HEK293 (cell line): ENCODE measurements around the gene ZBTB44.

Experiments
- CTCF ChIA-PET: fragments of 350-600 bp; formaldehyde crosslinking; extraction: SDS; loops from one replicate; lab custom pipeline; 2021; ENCODE audit warnings: antibody characterized with exemption; lab: Yijun Ruan, JAX
- POLR2A ChIA-PET: fragments of 300-600 bp; formaldehyde crosslinking; extraction: SDS; loops from one replicate; lab custom pipeline; 2020; ENCODE audit warnings: antibody characterized with exemption, inconsistent platforms; lab: Yijun Ruan, JAX
- H3K27ac ChIP-seq: fragments of 200-500 bp; sonication (Bioruptor generic); 2 replicates; pipeline ENCODE4 v1.5.1; 2014; ENCODE audit warnings: low read depth, low read length, control low read depth, inconsistent platforms; ENCODE audit errors: extremely low read depth
- H3K36me3 ChIP-seq, 2 experiments: fragments of 200-500 bp in 1 of 2; sonication (Bioruptor generic) in 1 of 2; 1 replicate in 1 of 2; 2 replicates in 1 of 2; pipeline ENCODE4 v1.5.1; 2014 to 2017; ENCODE audit warnings: inconsistent platforms in 2 of 2, low read length in 2 of 2; ENCODE audit not compliant: control insufficient read depth in 2 of 2, insufficient read depth in 1 of 2
- H3K4me1 ChIP-seq: fragments of 200-500 bp; sonication (Bioruptor generic); 2 replicates; pipeline ENCODE4 v1.5.1; 2014; ENCODE audit warnings: mild to moderate bottlenecking, low read length, inconsistent platforms; ENCODE audit not compliant: control insufficient read depth, insufficient read depth
- H3K4me3 ChIP-seq: 2 replicates; pipeline ENCODE4 v1.5.1; 2011; ENCODE audit warnings: low read depth, mild to moderate bottlenecking, control low read depth, low read length, moderate library complexity
- H3K9me3 ChIP-seq: fragments of 200-500 bp; sonication (Bioruptor generic); 2 replicates; pipeline ENCODE4 v1.5.1; 2014; ENCODE audit warnings: low read depth, low read length, inconsistent platforms; ENCODE audit not compliant: control insufficient read depth, insufficient read depth
- BCL11B ChIP-seq: fragments of 450-650 bp; formaldehyde crosslinking; IDR thresholded peaks from 2 replicates; pipeline ENCODE4 v1.5.1; 2016; ENCODE audit warnings: low read depth, missing biosample characterization, missing genetic modification characterization
- INSM2 ChIP-seq: fragments of 450-650 bp; formaldehyde crosslinking; IDR thresholded peaks from 2 replicates; pipeline ENCODE4 v1.5.1; 2016; ENCODE audit warnings: missing biosample characterization, missing genetic modification characterization
- SCRT2 ChIP-seq: fragments of 450-650 bp; formaldehyde crosslinking; IDR thresholded peaks from 2 replicates; pipeline ENCODE4 v1.5.1; 2016; ENCODE audit warnings: missing biosample characterization, missing genetic modification characterization
- SETDB1 ChIP-seq: IDR thresholded peaks from one replicate; pipeline ENCODE4 v1.6.1; 2017; ENCODE audit warnings: mild to moderate bottlenecking, low read length, moderate library complexity, mixed read lengths; ENCODE audit not compliant: insufficient read length
- SP3 ChIP-seq: fragments of 450-650 bp; formaldehyde crosslinking; IDR thresholded peaks from 2 replicates; pipeline ENCODE4 v1.5.1; 2016; ENCODE audit warnings: missing biosample characterization, missing genetic modification characterization
- ZBTB17 ChIP-seq: fragments of 450-650 bp; formaldehyde crosslinking; IDR thresholded peaks from 2 replicates; pipeline ENCODE4 v1.5.1; 2016; ENCODE audit warnings: missing biosample characterization, missing genetic modification characterization
- ZBTB49 ChIP-seq: fragments of 450-650 bp; formaldehyde crosslinking; IDR thresholded peaks from 2 replicates; pipeline ENCODE4 v1.5.1; 2016; ENCODE audit warnings: missing biosample characterization, missing genetic modification characterization, low read depth
- ZBTB8A ChIP-seq: fragments of 450-650 bp; formaldehyde crosslinking; IDR thresholded peaks from 2 replicates; pipeline ENCODE4 v1.5.1; 2016; ENCODE audit warnings: missing biosample characterization, missing genetic modification characterization
- ZNF133 ChIP-seq: fragments of 450-650 bp; formaldehyde crosslinking; IDR thresholded peaks from 2 replicates; pipeline ENCODE4 v1.5.1; 2016; ENCODE audit warnings: missing biosample characterization, missing genetic modification characterization
- ZNF155 ChIP-seq: fragments of 450-650 bp; formaldehyde crosslinking; IDR thresholded peaks from 2 replicates; pipeline ENCODE4 v1.5.1; 2016; ENCODE audit warnings: missing biosample characterization, missing genetic modification characterization
- ZNF23 ChIP-seq: fragments of 450-650 bp; formaldehyde crosslinking; IDR thresholded peaks from 2 replicates; pipeline ENCODE4 v1.5.1; 2016; ENCODE audit warnings: missing biosample characterization, missing genetic modification characterization, borderline replicate concordance
- ZNF350 ChIP-seq: fragments of 450-650 bp; formaldehyde crosslinking; IDR thresholded peaks from 2 replicates; pipeline ENCODE4 v1.5.0; 2017; ENCODE audit warnings: missing biosample characterization, mild to moderate bottlenecking, missing genetic modification characterization
- ZNF514 ChIP-seq: fragments of 450-650 bp; formaldehyde crosslinking; IDR thresholded peaks from 2 replicates; pipeline ENCODE4 v1.5.1; 2016; ENCODE audit warnings: missing biosample characterization, missing genetic modification characterization
- ZNF585B ChIP-seq: fragments of 450-650 bp; formaldehyde crosslinking; IDR thresholded peaks from 2 replicates; pipeline ENCODE4 v1.5.1; 2016; ENCODE audit warnings: missing biosample characterization, missing genetic modification characterization
- ZNF596 ChIP-seq: fragments of 450-650 bp; IDR thresholded peaks from 2 replicates; pipeline ENCODE4 v1.5.0; 2018; ENCODE audit warnings: missing biosample characterization, mild to moderate bottlenecking, missing genetic modification characterization, moderate library complexity
- ZSCAN16 ChIP-seq: fragments of 450-650 bp; formaldehyde crosslinking; IDR thresholded peaks from 2 replicates; pipeline ENCODE4 v1.5.1; 2016; ENCODE audit warnings: missing biosample characterization, missing genetic modification characterization
- TF ChIP-seq, protein P1 (sequence below): fragments of 450-650 bp; formaldehyde crosslinking; IDR thresholded peaks from 2 replicates; pipeline ENCODE4 v1.5.1; 2016; ENCODE audit warnings: missing biosample characterization, missing genetic modification characterization, borderline replicate concordance
- TF ChIP-seq, protein P2 (sequence below): fragments of 450-650 bp; formaldehyde crosslinking; IDR thresholded peaks from 2 replicates; pipeline ENCODE4 v1.5.1; 2016; ENCODE audit warnings: missing biosample characterization, missing genetic modification characterization, borderline replicate concordance

The ZBTB44 gene

GRCh38 chr11:130358398-130358797, 43.7 kb upstream of the ZBTB44 start (continued):
- TF ChIP-seq ZBTB17 (tag by site-specific recombination) (no peak), ZNF596 (tag by site-specific recombination) (no peak)
- TF ChIP-seq, all 188 proteins: peak for 0

- no peak overlapping the region for H3K27ac ChIP-seq
- CTCF ChIA-PET: interaction anchor here (0.6 kb wide), 1 partner anchor 1561 kb away, joined by 3 read pairs; no protein-coding TSS in a partner anchor
- H3K9me3 ChIP-seq: no peaks in the 10 kb centered on the region
- POLR2A ChIA-PET: no interaction called here
- H3K36me3 ChIP-seq: no peaks in the 10 kb centered on the region
- no peak overlapping the region for H3K4me3 ChIP-seq
- no peak for TF ChIP-seq ZNF514 (tag by site-specific recombination)
- TF ChIP-seq, protein P1, sequence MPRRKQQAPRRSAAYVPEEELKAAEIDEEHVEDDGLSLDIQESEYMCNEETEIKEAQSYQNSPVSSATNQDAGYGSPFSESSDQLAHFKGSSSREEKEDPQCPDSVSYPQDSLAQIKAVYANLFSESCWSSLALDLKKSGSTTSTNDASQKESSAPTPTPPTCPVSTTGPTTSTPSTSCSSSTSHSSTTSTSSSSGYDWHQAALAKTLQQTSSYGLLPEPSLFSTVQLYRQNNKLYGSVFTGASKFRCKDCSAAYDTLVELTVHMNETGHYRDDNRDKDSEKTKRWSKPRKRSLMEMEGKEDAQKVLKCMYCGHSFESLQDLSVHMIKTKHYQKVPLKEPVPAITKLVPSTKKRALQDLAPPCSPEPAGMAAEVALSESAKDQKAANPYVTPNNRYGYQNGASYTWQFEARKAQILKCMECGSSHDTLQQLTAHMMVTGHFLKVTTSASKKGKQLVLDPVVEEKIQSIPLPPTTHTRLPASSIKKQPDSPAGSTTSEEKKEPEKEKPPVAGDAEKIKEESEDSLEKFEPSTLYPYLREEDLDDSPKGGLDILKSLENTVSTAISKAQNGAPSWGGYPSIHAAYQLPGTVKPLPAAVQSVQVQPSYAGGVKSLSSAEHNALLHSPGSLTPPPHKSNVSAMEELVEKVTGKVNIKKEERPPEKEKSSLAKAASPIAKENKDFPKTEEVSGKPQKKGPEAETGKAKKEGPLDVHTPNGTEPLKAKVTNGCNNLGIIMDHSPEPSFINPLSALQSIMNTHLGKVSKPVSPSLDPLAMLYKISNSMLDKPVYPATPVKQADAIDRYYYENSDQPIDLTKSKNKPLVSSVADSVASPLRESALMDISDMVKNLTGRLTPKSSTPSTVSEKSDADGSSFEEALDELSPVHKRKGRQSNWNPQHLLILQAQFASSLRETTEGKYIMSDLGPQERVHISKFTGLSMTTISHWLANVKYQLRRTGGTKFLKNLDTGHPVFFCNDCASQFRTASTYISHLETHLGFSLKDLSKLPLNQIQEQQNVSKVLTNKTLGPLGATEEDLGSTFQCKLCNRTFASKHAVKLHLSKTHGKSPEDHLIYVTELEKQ: no peak
- TF ChIP-seq SCRT2 (tag by site-specific recombination): no peak
- TF ChIP-seq ZNF133 (tag by site-specific recombination): no peak
- TF ChIP-seq ZNF350: no peak
- TF ChIP-seq, all 188 proteins: peak for 0
- no peaks in the 10 kb centered on the region for H3K4me1 ChIP-seq
These were observed 32.5 kb upstream of the ZBTB44 start for GRCh38 chr11:130347261-130347660.

GRCh38 chr11:130344841-130345240, 30.1 kb upstream of the ZBTB44 start:
- H3K27ac ChIP-seq: no peak overlapping the region
- no peaks in the 10 kb centered on the region for H3K9me3 ChIP-seq
- no peaks in the 10 kb centered on the region for H3K4me1 ChIP-seq
- ChIA-PET POLR2A (no interaction called here), CTCF (interaction anchor here (0.6 to 1.2 kb wide), 2 partner anchors 19 to 59 kb away, joined by 3 read pairs; no protein-coding TSS in a partner anchor)
- H3K4me3 ChIP-seq: no peak overlapping the region
- TF ChIP-seq SP3 (tag by site-specific recombination): no peak
- no peak for TF ChIP-seq INSM2
- TF ChIP-seq SETDB1: no peak
- TF ChIP-seq ZBTB49 (tag by site-specific recombination): no peak
- no peak for TF ChIP-seq ZSCAN16
- no peak for TF ChIP-seq ZNF23
- no peak for TF ChIP-seq ZNF585B (tag by site-specific recombination)
- no peak for TF ChIP-seq BCL11B
- TF ChIP-seq ZBTB17 (tag by site-specific recombination): no peak
- no peak for TF ChIP-seq ZNF155 (tag by site-specific recombination)
- TF ChIP-seq, protein P2, sequence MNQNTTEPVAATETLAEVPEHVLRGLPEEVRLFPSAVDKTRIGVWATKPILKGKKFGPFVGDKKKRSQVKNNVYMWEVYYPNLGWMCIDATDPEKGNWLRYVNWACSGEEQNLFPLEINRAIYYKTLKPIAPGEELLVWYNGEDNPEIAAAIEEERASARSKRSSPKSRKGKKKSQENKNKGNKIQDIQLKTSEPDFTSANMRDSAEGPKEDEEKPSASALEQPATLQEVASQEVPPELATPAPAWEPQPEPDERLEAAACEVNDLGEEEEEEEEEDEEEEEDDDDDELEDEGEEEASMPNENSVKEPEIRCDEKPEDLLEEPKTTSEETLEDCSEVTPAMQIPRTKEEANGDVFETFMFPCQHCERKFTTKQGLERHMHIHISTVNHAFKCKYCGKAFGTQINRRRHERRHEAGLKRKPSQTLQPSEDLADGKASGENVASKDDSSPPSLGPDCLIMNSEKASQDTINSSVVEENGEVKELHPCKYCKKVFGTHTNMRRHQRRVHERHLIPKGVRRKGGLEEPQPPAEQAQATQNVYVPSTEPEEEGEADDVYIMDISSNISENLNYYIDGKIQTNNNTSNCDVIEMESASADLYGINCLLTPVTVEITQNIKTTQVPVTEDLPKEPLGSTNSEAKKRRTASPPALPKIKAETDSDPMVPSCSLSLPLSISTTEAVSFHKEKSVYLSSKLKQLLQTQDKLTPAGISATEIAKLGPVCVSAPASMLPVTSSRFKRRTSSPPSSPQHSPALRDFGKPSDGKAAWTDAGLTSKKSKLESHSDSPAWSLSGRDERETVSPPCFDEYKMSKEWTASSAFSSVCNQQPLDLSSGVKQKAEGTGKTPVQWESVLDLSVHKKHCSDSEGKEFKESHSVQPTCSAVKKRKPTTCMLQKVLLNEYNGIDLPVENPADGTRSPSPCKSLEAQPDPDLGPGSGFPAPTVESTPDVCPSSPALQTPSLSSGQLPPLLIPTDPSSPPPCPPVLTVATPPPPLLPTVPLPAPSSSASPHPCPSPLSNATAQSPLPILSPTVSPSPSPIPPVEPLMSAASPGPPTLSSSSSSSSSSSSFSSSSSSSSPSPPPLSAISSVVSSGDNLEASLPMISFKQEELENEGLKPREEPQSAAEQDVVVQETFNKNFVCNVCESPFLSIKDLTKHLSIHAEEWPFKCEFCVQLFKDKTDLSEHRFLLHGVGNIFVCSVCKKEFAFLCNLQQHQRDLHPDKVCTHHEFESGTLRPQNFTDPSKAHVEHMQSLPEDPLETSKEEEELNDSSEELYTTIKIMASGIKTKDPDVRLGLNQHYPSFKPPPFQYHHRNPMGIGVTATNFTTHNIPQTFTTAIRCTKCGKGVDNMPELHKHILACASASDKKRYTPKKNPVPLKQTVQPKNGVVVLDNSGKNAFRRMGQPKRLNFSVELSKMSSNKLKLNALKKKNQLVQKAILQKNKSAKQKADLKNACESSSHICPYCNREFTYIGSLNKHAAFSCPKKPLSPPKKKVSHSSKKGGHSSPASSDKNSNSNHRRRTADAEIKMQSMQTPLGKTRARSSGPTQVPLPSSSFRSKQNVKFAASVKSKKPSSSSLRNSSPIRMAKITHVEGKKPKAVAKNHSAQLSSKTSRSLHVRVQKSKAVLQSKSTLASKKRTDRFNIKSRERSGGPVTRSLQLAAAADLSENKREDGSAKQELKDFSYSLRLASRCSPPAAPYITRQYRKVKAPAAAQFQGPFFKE (tag by site-specific recombination): no peak
- TF ChIP-seq ZBTB8A (tag by site-specific recombination): no peak
- no peaks in the 10 kb centered on the region for H3K36me3 ChIP-seq
